GM21619 (cell line): ENCODE data around the gene ABCA7.

Experiments
- ATAC-seq: cut with Tn5 transposase; IDR thresholded peaks from one replicate; pipeline ENCODE4 v1.9.1; 2021; ENCODE audit not compliant: unreplicated experiment

Gene ABCA7

DNA sequence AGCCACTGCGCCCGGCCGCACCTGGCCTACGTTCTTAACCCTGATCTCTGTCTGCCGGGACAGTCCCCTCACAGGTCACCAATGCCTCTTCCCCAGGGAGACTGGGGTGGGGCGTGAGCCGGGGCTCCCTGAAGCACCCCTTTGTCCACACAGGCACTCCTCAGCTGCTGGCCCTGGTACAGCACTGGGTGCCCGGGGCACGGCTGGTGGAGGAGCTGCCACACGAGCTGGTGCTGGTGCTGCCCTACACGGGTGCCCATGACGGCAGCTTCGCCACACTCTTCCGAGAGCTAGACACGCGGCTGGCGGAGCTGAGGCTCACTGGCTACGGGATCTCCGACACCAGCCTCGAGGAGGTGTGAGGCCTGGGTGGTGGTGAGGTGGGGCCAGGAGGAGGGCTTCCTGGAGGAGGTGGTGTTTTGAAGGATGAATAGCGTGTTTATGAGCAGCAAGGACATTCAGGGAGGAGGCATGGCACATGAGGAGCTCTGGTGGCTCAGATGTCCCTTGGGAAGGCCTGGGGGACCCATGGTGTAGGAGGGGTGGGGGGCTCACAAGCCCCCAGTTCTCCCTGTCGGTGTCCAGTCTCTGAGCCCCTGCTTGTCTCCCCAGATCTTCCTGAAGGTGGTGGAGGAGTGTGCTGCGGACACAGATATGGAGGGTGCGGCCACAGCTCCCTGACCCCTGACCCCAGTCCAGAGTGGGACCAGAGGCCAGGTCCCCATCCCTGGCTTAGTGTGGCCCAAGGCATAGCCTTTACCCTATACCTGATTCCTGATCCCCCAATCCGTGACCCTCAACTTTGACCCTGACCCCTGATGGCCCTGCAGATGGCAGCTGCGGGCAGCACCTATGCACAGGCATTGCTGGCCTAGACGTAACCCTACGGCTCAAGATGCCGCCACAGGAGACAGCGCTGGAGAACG is 13.5 kb downstream of the ABCA7 start:
- no peak for ATAC-seq

- ATAC-seq, result no peak
Observed at GRCh38 chr19:1054102-1055027, 14.5 kb downstream of the ABCA7 start.

- ATAC-seq, result no peak
Observed at GRCh38 chr19:1055028-1055425, 15.1 kb downstream of the ABCA7 start.

DNA sequence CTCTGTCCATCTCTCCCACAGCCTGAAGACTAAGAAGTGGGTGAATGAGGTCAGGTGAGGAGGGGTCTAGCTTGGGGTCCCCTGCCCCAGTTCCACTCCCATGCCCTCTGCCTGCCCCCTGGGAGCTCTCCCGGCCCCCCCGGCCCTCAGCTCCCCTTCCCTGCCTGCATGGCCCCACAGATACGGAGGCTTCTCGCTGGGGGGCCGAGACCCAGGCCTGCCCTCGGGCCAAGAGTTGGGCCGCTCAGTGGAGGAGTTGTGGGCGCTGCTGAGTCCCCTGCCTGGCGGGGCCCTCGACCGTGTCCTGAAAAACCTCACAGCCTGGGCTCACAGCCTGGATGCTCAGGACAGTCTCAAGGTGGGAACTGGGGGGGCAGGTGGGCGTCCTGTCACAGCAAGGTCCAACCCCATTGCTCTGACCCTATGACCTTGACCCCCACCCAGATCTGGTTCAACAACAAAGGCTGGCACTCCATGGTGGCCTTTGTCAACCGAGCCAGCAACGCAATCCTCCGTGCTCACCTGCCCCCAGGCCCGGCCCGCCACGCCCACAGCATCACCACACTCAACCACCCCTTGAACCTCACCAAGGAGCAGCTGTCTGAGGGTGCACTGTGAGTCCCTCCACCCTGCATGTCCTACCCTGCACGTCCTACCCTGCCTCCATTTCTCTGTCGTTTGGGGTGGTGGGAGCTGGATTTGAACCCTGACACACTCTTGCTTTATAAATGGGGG is 16.1 kb downstream of the ABCA7 start:
- no peak for ATAC-seq

DNA sequence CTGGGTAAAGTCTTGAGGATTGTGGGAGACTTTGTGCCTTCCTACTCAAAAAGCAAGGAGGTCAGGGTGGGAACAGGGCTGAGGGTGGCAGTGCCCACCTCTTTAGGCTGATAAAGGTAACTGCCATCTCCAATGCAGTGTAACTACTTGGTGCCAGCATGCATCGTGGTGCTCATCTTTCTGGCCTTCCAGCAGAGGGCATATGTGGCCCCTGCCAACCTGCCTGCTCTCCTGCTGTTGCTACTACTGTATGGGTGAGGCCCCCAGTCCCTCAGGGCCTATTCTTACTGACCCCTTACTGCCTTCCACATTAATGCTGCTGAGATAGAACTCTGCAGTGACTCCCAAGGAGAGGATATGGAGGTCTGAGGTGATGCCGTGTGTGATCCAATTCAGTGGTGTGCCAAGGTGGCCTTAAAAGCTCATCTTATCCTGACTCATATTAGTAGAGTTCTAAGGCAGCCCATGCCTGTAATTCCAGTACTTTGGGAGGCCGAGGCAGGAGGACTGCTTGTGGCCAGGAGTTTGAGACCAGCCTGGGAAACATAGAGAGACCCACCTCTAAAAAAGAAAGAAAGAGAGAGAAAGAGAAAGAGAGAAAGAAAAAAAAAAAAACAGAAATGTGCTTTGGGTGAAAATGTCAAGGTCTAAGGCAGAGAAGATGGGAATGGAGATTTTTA is 17.4 kb downstream of the ABCA7 start:
- no peak for ATAC-seq

- no peak for ATAC-seq
Observed at GRCh38 chr19:1058112-1058511, 18.2 kb downstream of the ABCA7 start.

DNA sequence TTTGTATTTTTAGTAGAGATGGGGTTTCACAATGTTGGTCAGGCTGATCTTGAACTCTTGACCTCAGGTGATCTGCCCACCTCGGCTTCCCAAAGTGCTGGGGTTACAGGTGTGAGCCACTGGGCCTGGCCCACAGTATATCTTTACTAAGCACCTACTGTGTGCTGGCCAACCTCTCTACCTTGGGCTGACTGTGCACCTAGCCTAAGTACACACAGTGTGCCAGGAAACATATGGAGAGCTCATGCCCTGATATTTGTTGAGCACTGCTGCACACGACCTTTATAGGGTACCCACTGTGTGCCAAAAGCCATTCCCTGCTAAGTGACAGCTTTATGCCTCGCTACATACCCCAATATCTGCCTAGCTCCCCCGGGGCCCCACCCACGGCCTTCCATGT is 20.8 kb downstream of the ABCA7 start:
- ATAC-seq, result no peak

DNA sequence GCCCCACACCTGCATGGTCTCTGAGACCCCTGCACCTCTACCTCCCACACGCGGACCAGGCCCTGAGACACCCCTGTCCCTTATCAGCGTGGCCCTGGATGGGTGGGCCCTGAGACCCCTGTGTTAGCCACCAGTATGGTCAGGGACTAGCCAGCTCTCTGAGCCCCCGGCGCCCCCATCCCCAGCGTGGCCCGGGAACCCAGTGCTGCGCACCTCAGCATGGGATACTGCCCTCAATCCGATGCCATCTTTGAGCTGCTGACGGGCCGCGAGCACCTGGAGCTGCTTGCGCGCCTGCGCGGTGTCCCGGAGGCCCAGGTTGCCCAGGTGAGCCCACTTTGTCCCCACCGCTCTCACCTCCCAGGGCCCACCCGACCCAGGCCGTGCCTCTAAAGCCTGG is 22.1 kb downstream of the ABCA7 start:
- ATAC-seq, result no peak

DNA sequence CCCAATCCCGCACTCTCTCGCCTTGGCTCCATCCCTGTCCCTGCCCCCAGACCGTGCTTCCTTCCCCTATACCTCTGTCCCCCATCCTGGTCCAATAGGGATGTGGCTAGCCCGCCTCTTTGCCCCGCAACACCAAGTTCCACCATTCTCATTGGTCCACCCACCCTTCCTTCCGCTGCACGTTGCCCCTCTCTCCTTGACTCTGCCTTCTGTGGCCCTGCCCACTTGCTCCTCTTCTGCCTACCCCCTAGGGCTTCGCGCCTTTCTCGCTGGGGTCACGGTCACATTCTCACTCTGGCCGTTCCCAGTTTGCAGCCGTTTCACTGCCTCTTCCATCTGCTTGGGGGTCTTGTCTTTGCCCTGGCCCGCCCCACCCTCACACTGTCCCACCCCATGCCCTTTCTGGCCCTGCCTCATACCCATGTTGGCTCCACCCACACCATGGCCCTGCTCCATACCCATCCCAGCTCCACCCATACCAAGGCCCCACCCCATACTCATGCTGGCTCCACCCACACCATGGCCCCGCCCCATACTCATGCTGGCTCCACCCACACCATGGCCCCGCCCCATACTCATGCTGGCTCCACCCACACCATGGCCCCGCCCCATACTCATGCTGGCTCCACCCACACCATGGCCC is 22.6 kb downstream of the ABCA7 start:
- no peak for ATAC-seq

DNA sequence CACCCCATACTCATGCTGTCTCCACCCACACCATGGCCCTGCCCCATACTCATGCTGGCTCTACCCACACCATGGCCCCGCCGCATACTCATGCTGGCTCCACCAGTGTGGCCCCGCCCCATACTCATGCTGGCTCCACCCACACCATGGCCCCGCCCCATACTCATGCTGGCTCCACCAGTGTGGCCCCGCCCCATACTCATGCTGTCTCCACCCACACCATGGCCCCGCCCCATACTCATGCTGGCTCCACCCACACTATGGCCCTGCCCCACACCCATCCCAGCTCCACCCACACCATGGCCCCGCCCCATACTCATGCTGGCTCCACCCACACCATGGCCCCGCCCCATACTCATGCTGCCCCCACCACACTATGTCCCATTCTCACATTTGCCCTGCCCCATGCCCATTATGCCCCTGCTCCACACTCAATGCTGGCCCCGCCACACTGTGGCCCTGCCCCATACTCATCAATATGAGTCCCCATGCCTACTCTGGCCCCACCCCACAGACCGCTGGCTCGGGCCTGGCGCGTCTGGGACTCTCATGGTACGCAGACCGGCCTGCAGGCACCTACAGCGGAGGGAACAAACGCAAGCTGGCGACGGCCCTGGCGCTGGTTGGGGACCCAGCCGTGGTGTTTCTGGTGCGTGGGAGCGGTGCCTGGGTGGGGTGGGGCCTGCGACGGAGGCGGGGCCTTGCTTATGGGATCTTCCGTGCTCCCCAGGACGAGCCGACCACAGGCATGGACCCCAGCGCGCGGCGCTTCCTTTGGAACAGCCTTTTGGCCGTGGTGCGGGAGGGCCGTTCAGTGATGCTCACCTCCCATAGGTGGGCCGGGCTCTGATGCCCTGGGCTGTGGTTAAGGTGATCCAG is 23.4 kb downstream of the ABCA7 start:
- no peak for ATAC-seq

DNA sequence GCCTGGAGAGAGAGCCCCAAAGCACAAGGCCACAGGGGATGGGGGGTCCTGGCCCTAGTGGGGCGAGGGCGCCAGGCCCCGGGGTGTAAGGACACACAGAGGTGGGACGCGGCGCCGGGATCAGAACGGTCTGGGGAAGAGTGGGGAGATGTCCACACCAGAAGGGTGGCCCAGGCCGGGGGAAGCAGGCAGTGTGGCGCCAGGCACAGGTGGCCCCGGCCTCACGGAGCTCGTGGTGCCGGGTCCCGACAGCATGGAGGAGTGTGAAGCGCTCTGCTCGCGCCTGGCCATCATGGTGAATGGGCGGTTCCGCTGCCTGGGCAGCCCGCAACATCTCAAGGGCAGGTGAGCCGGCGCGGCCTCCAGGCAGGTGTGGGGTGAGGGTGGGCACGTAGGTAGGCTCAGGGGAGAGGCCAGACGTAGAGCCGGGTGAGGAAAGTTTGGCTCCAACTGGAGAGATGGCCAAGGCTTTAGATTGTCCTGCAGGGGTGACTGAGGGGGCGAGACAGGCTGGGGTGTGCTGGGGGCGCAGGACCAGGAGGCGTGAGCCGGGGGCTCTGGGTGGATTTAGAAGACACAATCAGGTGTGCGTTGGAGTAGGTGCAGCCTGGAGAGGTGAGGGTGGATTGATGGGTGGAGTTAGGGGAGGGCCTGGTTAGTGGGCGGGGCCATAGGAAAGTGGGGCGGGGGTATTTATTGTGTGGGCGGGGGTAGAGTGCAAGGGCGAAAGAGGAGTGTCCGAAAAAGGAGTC is 24.2 kb downstream of the ABCA7 start:
- no peak for ATAC-seq

- ATAC-seq, result no peak
Observed at GRCh38 chr19:1064661-1065605, 25.0 kb downstream of the ABCA7 start.

DNA sequence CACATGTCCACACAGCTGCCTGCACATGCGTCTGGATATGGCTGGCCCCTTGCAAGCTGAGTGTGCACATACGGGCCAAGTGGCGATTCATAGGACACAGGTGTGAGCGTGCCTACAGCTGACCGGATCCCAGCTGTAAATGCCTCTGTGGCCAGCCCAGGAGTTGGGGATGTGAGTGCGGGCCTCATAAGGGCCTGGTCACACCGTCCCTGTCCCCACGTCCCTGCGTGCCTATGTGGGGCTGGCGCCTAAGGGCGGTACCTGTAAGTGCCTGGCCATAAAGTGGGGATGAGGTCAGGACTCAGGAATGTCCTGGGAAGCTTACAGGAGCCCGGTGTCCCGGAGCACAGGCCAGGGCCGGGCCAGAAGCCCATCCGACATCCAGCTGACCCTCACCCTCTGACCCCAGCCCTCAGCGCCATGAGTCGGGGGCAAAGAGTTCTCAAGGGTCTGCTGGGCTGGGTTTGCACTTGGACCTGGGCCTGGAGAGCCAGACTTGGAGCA is 25.8 kb downstream of the ABCA7 start:
- no peak for ATAC-seq

DNA sequence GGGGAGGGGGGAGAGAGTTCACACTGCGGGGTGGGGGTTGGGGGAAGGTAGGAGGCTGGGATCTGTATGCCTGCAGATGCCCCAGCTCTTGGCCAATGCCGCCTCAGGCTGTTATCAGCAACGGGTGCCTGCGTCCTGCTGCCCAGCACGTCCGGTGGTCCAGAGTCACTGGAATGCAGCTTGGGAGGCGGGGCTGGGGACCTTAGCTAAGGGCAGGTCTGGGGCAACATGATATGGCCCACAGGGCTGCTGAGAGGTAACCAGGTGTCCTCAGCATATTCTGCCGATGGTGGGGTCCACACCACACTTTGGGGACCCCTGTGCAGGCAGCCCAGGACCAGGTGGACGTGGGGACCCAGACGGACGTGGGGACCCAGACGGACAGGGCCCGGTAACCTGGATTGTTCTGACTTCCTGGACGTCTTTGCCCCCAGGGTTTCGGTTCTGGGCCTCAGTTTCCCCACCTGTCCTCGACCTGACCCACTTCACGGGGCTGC is 26.4 kb downstream of the ABCA7 start:
- ATAC-seq, result no peak

DNA sequence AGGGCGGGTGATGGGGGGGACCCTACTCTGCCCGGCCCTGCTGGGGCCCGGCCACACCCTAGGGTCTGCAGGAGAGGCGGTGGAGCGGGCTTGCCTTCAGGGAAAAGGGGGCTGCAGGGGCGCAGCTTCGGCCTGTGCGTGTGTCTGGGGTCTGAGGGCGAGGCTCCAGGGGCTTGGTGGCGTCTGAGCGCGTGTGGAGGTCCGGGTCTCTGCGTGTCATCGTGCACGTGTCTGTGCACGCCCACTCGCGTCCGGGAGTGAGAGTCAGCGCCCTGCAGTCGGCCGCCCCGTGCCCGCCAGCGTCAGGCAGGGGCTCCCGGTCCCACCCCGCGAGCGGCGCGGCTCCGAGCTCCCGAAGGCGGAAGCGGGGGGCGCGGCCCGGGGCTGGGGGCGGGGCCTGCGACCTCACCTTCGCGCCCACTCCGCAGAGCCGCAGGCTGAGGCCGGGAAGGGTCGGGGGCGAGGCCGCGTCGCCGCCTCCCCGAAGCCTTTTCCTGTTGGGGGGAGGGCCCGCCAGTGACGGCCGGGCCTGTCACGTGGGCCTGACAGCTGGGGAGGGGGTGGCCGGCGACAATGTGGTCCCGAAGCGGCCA is 26.9 kb downstream of the ABCA7 start, which contains the start of gene ARHGAP45:
Gene ARHGAP45, plus strand, starts transcription at position 420 of the 593 bp plus-strand sequence. CDS start 239 bp downstream, outside the sequence.
- ATAC-seq, result no peak

- ATAC-seq, result no peak
Observed at GRCh38 chr19:1067341-1067957, 27.5 kb downstream of the ABCA7 start.
